Thyroid gland (tissue), 4 donors: ENCODE results near the gene MTMR2.

Experiments used
- CTCF ChIP-seq, 6 experiments: fragments of 200-600 bp in 3 of 6; fragments of 450-650 bp in 3 of 6; sonication (generic) in 3 of 6; IDR thresholded peaks; one replicate each; pipeline ENCODE4 v1.5.1; 2016 to 2019; ENCODE audit warnings: antibody characterized with exemption in 6 of 6, mild to moderate bottlenecking in 2 of 6, inconsistent platforms in 1 of 6, moderate library complexity in 1 of 6
- POLR2A ChIP-seq, 2 donors: fragments of 450-650 bp; IDR thresholded peaks; one replicate each; pipeline ENCODE4 v1.6.1; 2017; ENCODE audit warnings: antibody characterized with exemption in 2 of 2, mild to moderate bottlenecking in 2 of 2, moderate library complexity in 1 of 2

- TF ChIP-seq CTCF (IDR thresholded peaks at IDR 0.05), result no peak
- no peak for TF ChIP-seq POLR2A (IDR thresholded peaks at IDR 0.05)
These were observed 102.3 kb downstream of the MTMR2 start for GRCh38 chr11:95821640-95822039.
